Neural cell (in vitro differentiated cells): ENCODE data around the gene TMEM131L. TPM values are rescaled to one million over a fixed set of nuclear protein-coding genes. Genes with fewer than 3 reads are reported as not detected.

Experiments used
- H2AFZ ChIP-seq: fragments of 200-600, 300-800 bp; sonication (generic), shearing (Covaris generic); 2 replicates; pipeline ENCODE4 v1.6.0; 2014; ENCODE audit warnings: low read depth, mild to moderate bottlenecking, antibody characterized with exemption, low read length, moderate library complexity
- H3F3A ChIP-seq: fragments of 200-600 bp; shearing (Covaris generic); 2 replicates; pipeline ENCODE4 v1.6.1; 2016; ENCODE audit warnings: mild to moderate bottlenecking, moderate library complexity, mixed read lengths, antibody characterized with exemption, low read length; ENCODE audit not compliant: insufficient read depth, poor library complexity, severe bottlenecking
- H3K27ac ChIP-seq: fragments of 200-600, 300-800 bp; sonication (generic), shearing (Covaris generic); 2 replicates; pipeline ENCODE4 v1.5.1; 2014; ENCODE audit warnings: mild to moderate bottlenecking, low read length, moderate library complexity
- H3K27me3 ChIP-seq: fragments of 300-800, 200-600 bp; sonication (generic), shearing (Covaris generic); 2 replicates; pipeline ENCODE4 v1.6.0; 2014; ENCODE audit warnings: mild to moderate bottlenecking, low read depth, low read length, moderate library complexity; ENCODE audit not compliant: insufficient read depth
- H3K36me3 ChIP-seq: fragments of 300-800, 200-600 bp; sonication (generic), shearing (Covaris generic); 2 replicates; pipeline ENCODE4 v1.5.1; 2014; ENCODE audit warnings: mild to moderate bottlenecking, antibody characterized with exemption, low read length, moderate library complexity; ENCODE audit not compliant: insufficient read depth
- H3K4me2 ChIP-seq: fragments of 300-800, 200-600 bp; sonication (generic), shearing (Covaris generic); 2 replicates; pipeline ENCODE4 v1.6.0; 2014; ENCODE audit warnings: mild to moderate bottlenecking, low read length
- H3K4me3 ChIP-seq: fragments of 300-800, 200-600 bp; sonication (generic), shearing (Covaris generic); 2 replicates; pipeline ENCODE4 v1.5.1; 2014; ENCODE audit warnings: mild to moderate bottlenecking, low read length, moderate library complexity
- H3K79me2 ChIP-seq: fragments of 200-600 bp; shearing (Covaris generic); replicated peaks from 2 replicates; pipeline ENCODE4 v1.6.0; 2014; ENCODE audit warnings: mild to moderate bottlenecking, low read length, moderate library complexity; ENCODE audit not compliant: insufficient read depth
- H3K9ac ChIP-seq: fragments of 300-800, 200-600 bp; sonication (generic), shearing (Covaris generic); 2 replicates; pipeline ENCODE4 v1.6.1; 2016; ENCODE audit warnings: mild to moderate bottlenecking, low read length, mixed read lengths
- H3K9me2 ChIP-seq: fragments of 200-600 bp; shearing (Covaris generic); 2 replicates; pipeline ENCODE4 v1.6.1; 2016; ENCODE audit warnings: mild to moderate bottlenecking, low read length, mixed read lengths; ENCODE audit not compliant: insufficient read depth
- H3K9me3 ChIP-seq: fragments of 200-600, 300-800 bp; sonication (generic), shearing (Covaris generic); 2 replicates; pipeline ENCODE4 v1.6.1; 2016; ENCODE audit warnings: mild to moderate bottlenecking, mixed run types, low read length, moderate library complexity, mixed read lengths
- H4K20me1 ChIP-seq: fragments of 200-600 bp; shearing (Covaris generic); 2 replicates; pipeline ENCODE4 v1.6.1; 2016; ENCODE audit warnings: mild to moderate bottlenecking, mixed run types; ENCODE audit not compliant: insufficient read depth
- EP300 ChIP-seq: fragments of 450-650 bp; conservative IDR thresholded peaks from 2 replicates; pipeline ENCODE4 v1.6.1; 2014; ENCODE audit warnings: antibody characterized with exemption, mild to moderate bottlenecking, moderate library complexity; ENCODE audit not compliant: poor library complexity, severe bottlenecking
- EZH2 ChIP-seq: fragments of 200-600, 300-800 bp; shearing (Covaris generic), sonication (generic); IDR thresholded peaks from 2 replicates; pipeline ENCODE4 v1.6.1; 2014; ENCODE audit warnings: antibody characterized with exemption, low read length, borderline replicate concordance, mild to moderate bottlenecking; ENCODE audit not compliant: insufficient read depth, poor library complexity, severe bottlenecking
- MXI1 ChIP-seq: fragments of 450-650 bp; conservative IDR thresholded peaks from 2 replicates; pipeline ENCODE4 v1.6.1; 2014; ENCODE audit warnings: antibody characterized with exemption, mild to moderate bottlenecking; ENCODE audit not compliant: poor library complexity, severe bottlenecking
- POLR2AphosphoS5 ChIP-seq: IDR thresholded peaks from 2 replicates; pipeline ENCODE4 v1.6.1; 2012
- RAD21 ChIP-seq: fragments of 450-650 bp; conservative IDR thresholded peaks from 2 replicates; pipeline ENCODE4 v1.6.1; 2014; ENCODE audit warnings: antibody characterized with exemption, mild to moderate bottlenecking, moderate library complexity
- SMC3 ChIP-seq: fragments of 450-650 bp; conservative IDR thresholded peaks from 2 replicates; pipeline ENCODE4 v1.6.1; 2014; ENCODE audit warnings: antibody characterized with exemption, mild to moderate bottlenecking, moderate library complexity; ENCODE audit not compliant: poor library complexity
- TAF1 ChIP-seq: IDR thresholded peaks from 2 replicates; pipeline ENCODE4 v1.6.1; 2012; ENCODE audit warnings: low read depth
- polyA plus RNA-seq: library from polyadenylated mRNA; depleted of rRNA; stranded (reverse); fragments of >200 nt; gene quantifications from 2 replicates; pipeline ENCODE4 v1.2.3, GENCODE V29; 2014
- TF ChIP-seq, protein P1 (sequence below): IDR thresholded peaks from 2 replicates; pipeline ENCODE4 v1.6.1; 2012; ENCODE audit warnings: borderline replicate concordance
- TF ChIP-seq, protein P2 (sequence below): fragments of 450-650 bp; IDR thresholded peaks from 2 replicates; pipeline ENCODE4 v1.5.1; 2014; ENCODE audit warnings: antibody characterized with exemption, mild to moderate bottlenecking, moderate library complexity; ENCODE audit not compliant: poor library complexity, severe bottlenecking

TMEM131L gene
- polyA plus RNA-seq, 1 donor from 2014 or later, result 11.1 TPM

DNA sequence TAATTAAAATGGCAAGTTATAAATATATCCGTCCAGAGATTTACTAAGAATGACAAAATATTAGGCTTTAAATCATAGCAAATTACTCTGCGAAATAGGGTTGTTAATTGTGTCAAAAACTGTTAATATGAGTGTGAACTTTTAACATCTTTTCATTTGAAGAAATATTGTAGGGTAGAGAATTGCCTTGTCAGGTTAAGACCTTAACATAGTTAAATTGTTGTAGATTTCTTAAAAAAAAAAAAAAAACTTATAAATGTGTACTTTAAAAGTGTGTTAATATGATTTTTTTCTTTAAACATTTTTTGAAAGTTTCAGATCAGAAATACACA lies 110.2 kb downstream of the TMEM131L start:
- H3K4me3 ChIP-seq, result no peak overlapping the region
- no peak overlapping the region for H3K9ac ChIP-seq
- H3K9me3 ChIP-seq, result no peaks in the 10 kb centered on the region
- H3F3A ChIP-seq, result no peaks in the 10 kb centered on the region
- no peaks in the 10 kb centered on the region for H3K36me3 ChIP-seq
- no peaks in the 10 kb centered on the region for H4K20me1 ChIP-seq
- no peaks in the 10 kb centered on the region for H3K27me3 ChIP-seq
- no peak for TF ChIP-seq RAD21
- H2AFZ ChIP-seq, result no peak overlapping the region
- H3K27ac ChIP-seq, result no peak overlapping the region
- no peaks in the 10 kb centered on the region for H3K9me2 ChIP-seq
- no peak overlapping the region for H3K4me2 ChIP-seq
- H3K79me2 ChIP-seq, result peaks cover 3% of the 10 kb centered on the region

DNA sequence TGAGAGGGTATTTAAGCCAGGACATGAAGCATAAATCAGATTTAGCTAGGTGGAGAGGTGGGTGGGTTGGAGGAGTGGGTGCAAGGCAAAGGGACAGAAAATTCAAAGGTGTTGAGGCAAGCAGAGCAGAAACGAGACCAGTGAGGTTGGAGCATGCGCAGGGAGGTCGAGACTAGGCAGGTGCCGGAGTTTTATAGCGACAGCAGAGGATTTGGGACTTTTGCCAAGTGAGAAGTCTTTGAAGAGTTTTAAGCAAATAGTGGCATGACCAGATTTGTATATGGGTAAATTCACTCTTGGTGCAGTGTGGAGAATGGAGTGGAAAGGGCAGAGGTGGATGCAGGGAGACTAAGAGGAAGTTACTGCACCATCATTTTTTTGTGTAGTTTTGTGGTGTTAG lies 110.9 kb downstream of the TMEM131L start:
- Histone ChIP-seq H3F3A (no peaks in the 10 kb centered on the region), H2AFZ (no peak overlapping the region), H3K27me3 (no peaks in the 10 kb centered on the region), H3K4me3 (no peak overlapping the region), H3K9me2 (no peaks in the 10 kb centered on the region), H4K20me1 (no peaks in the 10 kb centered on the region), H3K9me3 (no peaks in the 10 kb centered on the region), H3K36me3 (no peaks in the 10 kb centered on the region), H3K27ac (no peak overlapping the region), H3K79me2 (peaks cover 3% of the 10 kb centered on the region), H3K4me2 (no peak overlapping the region), H3K9ac (no peak overlapping the region)
- TF ChIP-seq, protein P1, sequence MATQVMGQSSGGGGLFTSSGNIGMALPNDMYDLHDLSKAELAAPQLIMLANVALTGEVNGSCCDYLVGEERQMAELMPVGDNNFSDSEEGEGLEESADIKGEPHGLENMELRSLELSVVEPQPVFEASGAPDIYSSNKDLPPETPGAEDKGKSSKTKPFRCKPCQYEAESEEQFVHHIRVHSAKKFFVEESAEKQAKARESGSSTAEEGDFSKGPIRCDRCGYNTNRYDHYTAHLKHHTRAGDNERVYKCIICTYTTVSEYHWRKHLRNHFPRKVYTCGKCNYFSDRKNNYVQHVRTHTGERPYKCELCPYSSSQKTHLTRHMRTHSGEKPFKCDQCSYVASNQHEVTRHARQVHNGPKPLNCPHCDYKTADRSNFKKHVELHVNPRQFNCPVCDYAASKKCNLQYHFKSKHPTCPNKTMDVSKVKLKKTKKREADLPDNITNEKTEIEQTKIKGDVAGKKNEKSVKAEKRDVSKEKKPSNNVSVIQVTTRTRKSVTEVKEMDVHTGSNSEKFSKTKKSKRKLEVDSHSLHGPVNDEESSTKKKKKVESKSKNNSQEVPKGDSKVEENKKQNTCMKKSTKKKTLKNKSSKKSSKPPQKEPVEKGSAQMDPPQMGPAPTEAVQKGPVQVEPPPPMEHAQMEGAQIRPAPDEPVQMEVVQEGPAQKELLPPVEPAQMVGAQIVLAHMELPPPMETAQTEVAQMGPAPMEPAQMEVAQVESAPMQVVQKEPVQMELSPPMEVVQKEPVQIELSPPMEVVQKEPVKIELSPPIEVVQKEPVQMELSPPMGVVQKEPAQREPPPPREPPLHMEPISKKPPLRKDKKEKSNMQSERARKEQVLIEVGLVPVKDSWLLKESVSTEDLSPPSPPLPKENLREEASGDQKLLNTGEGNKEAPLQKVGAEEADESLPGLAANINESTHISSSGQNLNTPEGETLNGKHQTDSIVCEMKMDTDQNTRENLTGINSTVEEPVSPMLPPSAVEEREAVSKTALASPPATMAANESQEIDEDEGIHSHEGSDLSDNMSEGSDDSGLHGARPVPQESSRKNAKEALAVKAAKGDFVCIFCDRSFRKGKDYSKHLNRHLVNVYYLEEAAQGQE, result no peak
- TF ChIP-seq TAF1 (no peak), SMC3 (no peak), POLR2AphosphoS5 (no peak), EP300 (no peak), RAD21 (no peak), EZH2 (no peak), MXI1 (no peak)
- TF ChIP-seq, protein P2, sequence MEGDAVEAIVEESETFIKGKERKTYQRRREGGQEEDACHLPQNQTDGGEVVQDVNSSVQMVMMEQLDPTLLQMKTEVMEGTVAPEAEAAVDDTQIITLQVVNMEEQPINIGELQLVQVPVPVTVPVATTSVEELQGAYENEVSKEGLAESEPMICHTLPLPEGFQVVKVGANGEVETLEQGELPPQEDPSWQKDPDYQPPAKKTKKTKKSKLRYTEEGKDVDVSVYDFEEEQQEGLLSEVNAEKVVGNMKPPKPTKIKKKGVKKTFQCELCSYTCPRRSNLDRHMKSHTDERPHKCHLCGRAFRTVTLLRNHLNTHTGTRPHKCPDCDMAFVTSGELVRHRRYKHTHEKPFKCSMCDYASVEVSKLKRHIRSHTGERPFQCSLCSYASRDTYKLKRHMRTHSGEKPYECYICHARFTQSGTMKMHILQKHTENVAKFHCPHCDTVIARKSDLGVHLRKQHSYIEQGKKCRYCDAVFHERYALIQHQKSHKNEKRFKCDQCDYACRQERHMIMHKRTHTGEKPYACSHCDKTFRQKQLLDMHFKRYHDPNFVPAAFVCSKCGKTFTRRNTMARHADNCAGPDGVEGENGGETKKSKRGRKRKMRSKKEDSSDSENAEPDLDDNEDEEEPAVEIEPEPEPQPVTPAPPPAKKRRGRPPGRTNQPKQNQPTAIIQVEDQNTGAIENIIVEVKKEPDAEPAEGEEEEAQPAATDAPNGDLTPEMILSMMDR, result no peak

DNA sequence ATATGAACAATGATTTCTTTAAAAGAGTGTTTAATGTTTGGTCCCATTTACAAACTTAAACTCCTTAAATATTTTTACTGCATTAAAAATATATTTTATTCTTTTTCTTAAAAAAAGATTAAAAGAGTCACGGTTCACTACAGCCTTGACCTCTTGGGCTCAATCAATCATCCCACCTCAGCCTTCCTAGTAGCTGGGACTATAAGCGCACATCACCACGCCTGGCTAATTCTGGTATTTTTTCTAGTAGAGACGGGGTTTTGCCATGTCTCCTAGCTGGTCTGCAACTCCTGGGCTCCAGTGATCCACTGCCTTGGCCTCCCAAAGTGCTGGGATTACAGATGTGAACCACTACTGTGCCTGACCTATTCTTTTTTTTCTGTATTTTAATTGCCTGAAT lies 113.2 kb downstream of the TMEM131L start:
- Histone ChIP-seq H3K4me2 (no peak overlapping the region), H3K36me3 (no peaks in the 10 kb centered on the region), H2AFZ (no peak overlapping the region), H3F3A (no peaks in the 10 kb centered on the region), H3K9ac (no peak overlapping the region), H3K9me2 (no peaks in the 10 kb centered on the region), H3K4me3 (no peak overlapping the region), H3K27ac (no peak overlapping the region), H4K20me1 (no peaks in the 10 kb centered on the region), H3K9me3 (no peaks in the 10 kb centered on the region), H3K79me2 (peaks cover 3% of the 10 kb centered on the region), H3K27me3 (no peaks in the 10 kb centered on the region)
- TF ChIP-seq, protein P2, result no peak
- no peak for TF ChIP-seq RAD21
- TF ChIP-seq, protein P1, result no peak
- TF ChIP-seq TAF1, result no peak
- TF ChIP-seq POLR2AphosphoS5, result no peak
- no peak for TF ChIP-seq MXI1
- TF ChIP-seq EP300, result no peak
- TF ChIP-seq EZH2, result no peak
- TF ChIP-seq SMC3, result no peak
